HepG2 (cell line): ENCODE data around the gene RPAP3. TPM values are rescaled to one million over a fixed set of nuclear protein-coding genes. Genes with fewer than 3 reads are reported as not detected.

Experiments
- ATAC-seq: fragments of 200-7000 bp; cut with Tn5 transposase; 3 replicates; pipeline ENCODE4 v1.9.1; 2020; ENCODE audit warnings: mild to moderate bottlenecking, moderate library complexity
- BruUV-seq: library from RNA; stranded (reverse); fragments of 400-500 nt; replicated peaks from 2 replicates; lab custom pipeline; 2021; lab: Mats Ljungman, UMichigan
- CTCF ChIA-PET: fragments of 300-600 bp; formaldehyde crosslinking; extraction: SDS; loops from one replicate; lab custom pipeline; 2021; ENCODE audit warnings: low total read pairs, inconsistent platforms, low intra/inter-chr PET ratio; lab: Yijun Ruan, JAX
- POLR2A ChIA-PET: fragments of 350-600 bp; sonication (Branson Sonifier 250); formaldehyde crosslinking; loops from one replicate; lab custom pipeline; 2020; ENCODE audit warnings: antibody characterized with exemption, inconsistent platforms; lab: Yijun Ruan, JAX
- DNase-seq: peaks from one replicate; pipeline ENCODE4 v3.0.0-alpha.2; 2015; ENCODE audit warnings: low spot score
- FAIRE-seq: peaks from 3 replicates; lab custom pipeline; 2011; peaks lifted over from hg19 to GRCh38; lab: Jason Lieb, UNC
- H2AFZ ChIP-seq: one replicate; pipeline ENCODE4 v1.6.1; 2011; ENCODE audit warnings: low read length, inconsistent platforms
- H3K27ac ChIP-seq: fragments of 300-600 bp; 3 replicates; pipeline ENCODE4 v1.8.0; 2011; ENCODE audit warnings: mixed run types, mild to moderate bottlenecking, mixed read lengths, low read length, inconsistent platforms; ENCODE audit not compliant: insufficient read depth; ENCODE audit errors: extremely low read length
- H3K27me3 ChIP-seq, 2 experiments: fragments of 200-600 bp in 1 of 2; 2 replicates in 1 of 2; 3 replicates in 1 of 2; pipeline versions ENCODE4 v1.6.0 to v1.8.0; 2011; ENCODE audit warnings: low read length in 2 of 2, mild to moderate bottlenecking in 2 of 2, moderate library complexity in 2 of 2, inconsistent platforms in 1 of 2; ENCODE audit not compliant: insufficient read depth in 2 of 2, control insufficient read depth in 1 of 2
- H3K36me3 ChIP-seq, 2 experiments: fragments of 200-600 bp in 1 of 2; replicated peaks in 1 of 2; 2 replicates in 1 of 2; 3 replicates in 1 of 2; pipeline versions ENCODE4 v1.5.1 to v1.8.0; 2011; ENCODE audit warnings: low read length in 2 of 2, inconsistent platforms in 1 of 2; ENCODE audit not compliant: insufficient read depth in 2 of 2, control insufficient read depth in 1 of 2
- H3K4me1 ChIP-seq: 2 replicates; pipeline ENCODE4 v1.5.1; 2012; ENCODE audit warnings: low read length, inconsistent platforms; ENCODE audit not compliant: insufficient read depth
- H3K4me2 ChIP-seq: 2 replicates; pipeline ENCODE4 v1.6.0; 2011; ENCODE audit warnings: low read depth, low read length, inconsistent platforms
- H3K4me3 ChIP-seq, 3 experiments: fragments of 200-600 bp in 1 of 3; sonication (generic), shearing (Covaris generic) in 1 of 3; replicated peaks in 1 of 3; 2 replicates each; pipeline ENCODE4 v1.5.1; 2011 to 2016; ENCODE audit warnings: low read length in 3 of 3, inconsistent platforms in 2 of 3, low read depth in 2 of 3, mild to moderate bottlenecking in 2 of 3, control low read depth in 1 of 3, mixed read lengths in 1 of 3; ENCODE audit not compliant: insufficient read depth in 1 of 3
- H3K79me2 ChIP-seq: one replicate; pipeline ENCODE4 v1.6.1; 2011; ENCODE audit warnings: low read length, inconsistent platforms; ENCODE audit not compliant: insufficient read depth
- H3K9ac ChIP-seq: 2 replicates; pipeline ENCODE4 v1.6.0; 2011; ENCODE audit warnings: mild to moderate bottlenecking, low read depth, low read length, inconsistent platforms; ENCODE audit not compliant: insufficient read depth
- H3K9me3 ChIP-seq: 2 replicates; pipeline ENCODE4 v1.5.1; 2012; ENCODE audit warnings: mild to moderate bottlenecking, low read length
- H4K20me1 ChIP-seq: 2 replicates; pipeline ENCODE4 v1.6.0; 2011; ENCODE audit warnings: inconsistent platforms, mild to moderate bottlenecking, low read length, moderate library complexity; ENCODE audit not compliant: insufficient read depth
- DPF2 ChIP-seq: sonication (generic); formaldehyde crosslinking; IDR thresholded peaks from 2 replicates; pipeline ENCODE4 v1.4.0; 2020; ENCODE audit warnings: mild to moderate bottlenecking, low read depth, missing genetic modification reagents, borderline replicate concordance
- HINFP ChIP-seq: sonication (generic); formaldehyde crosslinking; IDR thresholded peaks from 2 replicates; pipeline ENCODE4 v1.4.0; 2020; ENCODE audit warnings: low read depth, mild to moderate bottlenecking, missing genetic modification reagents
- KLF16 ChIP-seq, 2 experiments: sonication (generic) in 1 of 2; formaldehyde crosslinking in 1 of 2; IDR thresholded peaks; 2 replicates each; pipeline versions ENCODE4 v1.6.1 to v1.8.0; 2016 to 2023; ENCODE audit warnings: missing genetic modification reagents in 2 of 2, missing compliant biosample characterization in 1 of 2
- NFE2 ChIP-seq: sonication (generic); formaldehyde crosslinking; IDR thresholded peaks from 2 replicates; pipeline ENCODE4 v1.4.0; 2020; ENCODE audit warnings: missing genetic modification reagents
- SAP130 ChIP-seq: IDR thresholded peaks from 2 replicates; pipeline ENCODE4 v1.6.1; 2016; ENCODE audit warnings: low read depth
- SNAPC4 ChIP-seq: sonication (generic); formaldehyde crosslinking; IDR thresholded peaks from 2 replicates; pipeline ENCODE4 v1.4.0; 2020; ENCODE audit warnings: mild to moderate bottlenecking, missing genetic modification reagents
- ZBTB40 ChIP-seq, 2 experiments: fragments of 450-650 bp in 1 of 2; sonication (generic) in 1 of 2; formaldehyde crosslinking in 1 of 2; IDR thresholded peaks; 2 replicates each; pipeline versions ENCODE4 v1.6.1 to v1.8.0; 2016 to 2022; ENCODE audit warnings: antibody characterized with exemption in 1 of 2, mild to moderate bottlenecking in 1 of 2, missing genetic modification reagents in 1 of 2
- WGBS: methylation state at CpG from one replicate; pipeline ENCODE4 v1.1.6; 2017; ENCODE audit warnings: low lambda C conversion rate; 5-methylcytosine and 5-hydroxymethylcytosine counted together
- in situ Hi-C: cut with HindIII; loops from 2 replicates; pipeline ENCODE4 v1.10.0; 2017; ENCODE audit warnings: low pct_unique_long_range_greater_than_20kb; ENCODE audit not compliant: extremely low pct_ligation_motif_present
- intact Hi-C: fragments of 100-400 bp; cut with micrococcal nuclease; formaldehyde crosslinking; loops from one replicate; pipeline ENCODE4 v1.10.0; 2022; ENCODE audit not compliant: unreplicated experiment
- polyA plus RNA-seq, 8 experiments: library from polyadenylated mRNA; depleted of rRNA in 3 of 8; stranded (reverse) in 7 of 8; unstranded in 1 of 8; fragments of >200 nt; fragmentation: Illumina TruSeq in 4 of 8; extraction: Trizol in 4 of 8; gene quantifications; 2 replicates each; pipeline versions ENCODE4 v1.2.1 to v1.2.3, GENCODE V29; 2011 to 2016; ENCODE audit warnings: low read depth in 4 of 8, missing spikeins in 1 of 8, mixed read lengths in 1 of 8; ENCODE audit not compliant: insufficient read depth in 1 of 8
- total RNA-seq, 5 experiments: library from RNA; depleted of rRNA; stranded (reverse); fragments of >200 nt; fragmentation: Illumina TruSeq; extraction: Trizol; gene quantifications; 2 replicates each; pipeline ENCODE4 v1.2.3, GENCODE V29; 2016; ENCODE audit warnings: low read depth in 1 of 5

RPAP3 gene
- total and polyA plus RNA-seq, 2 of the 13 experiments (the other 11 are each of a cell fraction or from before 2014, with no cell fraction given), result 8.8 to 32.8 TPM

GRCh38 chr12:47745485-47746041, 39.7 kb upstream of the RPAP3 start:
- H3K27me3 ChIP-seq, result peaks cover 19 to 64% of the 10 kb centered on the region in 2 experiments; a peak in 4 of 5 replicates
- peaks cover 20% of the 10 kb centered on the region for H3K4me1 ChIP-seq
- DNase-seq, result no peak
- no peak overlapping the region for H3K27ac ChIP-seq
- H3K36me3 ChIP-seq, result no peaks in the 10 kb centered on the region
- BruUV-seq, result no TSS peak
- TF ChIP-seq NFE2 (CRISPR knock-in tag) (no peak), SAP130 (CRISPR knock-in tag) (no peak), ZBTB40 (IDR thresholded peaks at IDR 0.05) (no peak), ZBTB40 (CRISPR knock-in tag; IDR thresholded peaks at IDR 0.05) (no peak), SNAPC4 (no peak), DPF2 (CRISPR knock-in tag) (no peak), KLF16 (CRISPR knock-in tag; IDR thresholded peaks at IDR 0.05) (no peak), HINFP (CRISPR knock-in tag) (no peak)
- ChIA-PET POLR2A (no interaction called here), CTCF (interaction anchor here (0.7 to 2.0 kb wide), 2 partner anchors 22 to 34 kb away, joined by 4 to 15 read pairs; no protein-coding TSS in a partner anchor)
- H3K4me3 ChIP-seq, result no peak overlapping the region
- no peak overlapping the region for H2AFZ ChIP-seq
- WGBS, result 16% methylated on average over 16 of the region's 16 CpGs
- H3K79me2 ChIP-seq, result no peaks in the 10 kb centered on the region
- no peak for FAIRE-seq
- intact Hi-C loops, result no loop called here
- H4K20me1 ChIP-seq, result no peaks in the 10 kb centered on the region
- H3K4me2 ChIP-seq, result no peak overlapping the region
- in situ Hi-C loops, result no loop called here
- no peak overlapping the region for H3K9ac ChIP-seq
- no peak for ATAC-seq
- H3K9me3 ChIP-seq, result no peaks in the 10 kb centered on the region
